WI38 (cell line): ENCODE results near the gene TEX44.

ENCODE experiments used
- H3K4me3 ChIP-seq: 2 replicates; pipeline ENCODE4 v1.5.1; 2011; ENCODE audit warnings: low read depth, mild to moderate bottlenecking, control low read depth, low read length
- TF ChIP-seq, protein P1 (sequence below): IDR thresholded peaks from 2 replicates; pipeline ENCODE4 v1.5.1; 2012; ENCODE audit warnings: low read depth, mild to moderate bottlenecking, control low read depth, low read length

The TEX44 gene

DNA sequence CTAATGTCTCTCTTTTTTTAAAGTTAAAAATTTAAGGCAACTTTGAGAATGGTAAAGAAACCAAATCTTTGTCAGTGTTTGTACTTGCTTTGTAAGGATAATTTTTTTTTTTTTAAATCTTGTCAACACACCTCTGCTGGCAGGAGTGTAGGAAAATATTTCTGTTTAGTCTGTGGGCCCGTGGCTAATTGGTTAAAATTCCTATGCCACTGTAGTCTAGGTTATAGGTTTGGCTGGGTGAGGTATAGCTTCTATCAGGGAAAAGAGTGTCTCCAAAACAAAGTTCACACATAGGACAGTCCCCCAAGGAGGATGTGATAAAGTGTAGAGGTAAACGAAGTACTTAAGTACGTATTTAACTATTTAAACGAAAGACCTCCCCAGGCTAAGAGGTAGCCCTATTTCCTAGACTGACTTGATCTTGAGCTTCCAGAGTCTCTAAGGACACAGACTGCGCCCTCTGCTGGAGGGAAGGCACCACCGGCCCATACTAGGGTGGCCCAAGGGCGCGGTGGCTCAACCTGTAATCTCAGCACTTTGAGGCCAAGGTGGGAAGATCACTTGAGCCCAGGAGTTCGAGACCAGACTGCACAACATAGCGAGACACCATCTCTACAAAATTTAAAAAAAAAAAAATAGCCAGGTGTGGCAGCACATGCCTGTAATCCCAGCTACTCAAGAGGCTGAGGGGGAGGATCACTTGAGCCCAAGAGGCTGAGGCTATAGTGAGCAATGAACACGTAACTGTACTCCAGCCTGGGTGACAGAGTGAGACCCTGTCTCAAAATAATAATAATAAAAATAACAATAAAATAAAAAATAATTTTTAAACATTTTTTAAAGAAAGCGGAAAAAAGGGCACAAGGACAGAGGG, 8.9 kb downstream of the TEX44 start:
- TF ChIP-seq, protein P1, sequence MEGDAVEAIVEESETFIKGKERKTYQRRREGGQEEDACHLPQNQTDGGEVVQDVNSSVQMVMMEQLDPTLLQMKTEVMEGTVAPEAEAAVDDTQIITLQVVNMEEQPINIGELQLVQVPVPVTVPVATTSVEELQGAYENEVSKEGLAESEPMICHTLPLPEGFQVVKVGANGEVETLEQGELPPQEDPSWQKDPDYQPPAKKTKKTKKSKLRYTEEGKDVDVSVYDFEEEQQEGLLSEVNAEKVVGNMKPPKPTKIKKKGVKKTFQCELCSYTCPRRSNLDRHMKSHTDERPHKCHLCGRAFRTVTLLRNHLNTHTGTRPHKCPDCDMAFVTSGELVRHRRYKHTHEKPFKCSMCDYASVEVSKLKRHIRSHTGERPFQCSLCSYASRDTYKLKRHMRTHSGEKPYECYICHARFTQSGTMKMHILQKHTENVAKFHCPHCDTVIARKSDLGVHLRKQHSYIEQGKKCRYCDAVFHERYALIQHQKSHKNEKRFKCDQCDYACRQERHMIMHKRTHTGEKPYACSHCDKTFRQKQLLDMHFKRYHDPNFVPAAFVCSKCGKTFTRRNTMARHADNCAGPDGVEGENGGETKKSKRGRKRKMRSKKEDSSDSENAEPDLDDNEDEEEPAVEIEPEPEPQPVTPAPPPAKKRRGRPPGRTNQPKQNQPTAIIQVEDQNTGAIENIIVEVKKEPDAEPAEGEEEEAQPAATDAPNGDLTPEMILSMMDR: peak; percentile 86
- no peak overlapping the region for H3K4me3 ChIP-seq

DNA sequence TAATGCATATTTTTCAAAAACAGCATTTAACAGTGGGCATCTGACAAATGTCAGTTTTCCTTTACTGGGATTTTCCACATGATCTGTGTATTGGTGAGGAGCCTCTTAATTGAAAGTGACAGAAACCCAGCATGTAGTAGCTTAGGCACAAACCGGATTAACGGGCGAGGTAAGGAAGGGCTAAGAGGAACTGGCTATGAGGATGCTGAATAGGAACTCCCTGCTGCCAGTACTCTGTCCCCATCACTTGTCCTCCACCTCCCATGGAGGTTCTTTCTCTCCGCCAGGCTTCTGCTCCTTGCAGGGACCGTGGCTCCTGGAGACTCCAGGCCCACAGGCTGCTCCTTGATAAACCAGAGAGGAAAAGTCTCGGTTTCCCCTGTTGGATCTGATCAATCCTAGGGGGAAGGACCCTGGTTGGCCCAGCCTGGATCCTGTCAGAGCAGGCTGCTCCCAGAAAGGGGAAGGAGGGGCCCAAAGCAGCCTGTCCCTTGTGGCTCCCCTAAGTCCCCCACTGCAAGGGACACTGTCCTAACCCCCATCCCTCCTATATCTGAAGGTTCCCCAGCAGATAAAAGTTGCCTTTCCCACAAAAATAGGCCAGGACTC, 10.3 kb downstream of the TEX44 start:
- TF ChIP-seq, protein P1: no peak
- H3K4me3 ChIP-seq: no peak overlapping the region

DNA sequence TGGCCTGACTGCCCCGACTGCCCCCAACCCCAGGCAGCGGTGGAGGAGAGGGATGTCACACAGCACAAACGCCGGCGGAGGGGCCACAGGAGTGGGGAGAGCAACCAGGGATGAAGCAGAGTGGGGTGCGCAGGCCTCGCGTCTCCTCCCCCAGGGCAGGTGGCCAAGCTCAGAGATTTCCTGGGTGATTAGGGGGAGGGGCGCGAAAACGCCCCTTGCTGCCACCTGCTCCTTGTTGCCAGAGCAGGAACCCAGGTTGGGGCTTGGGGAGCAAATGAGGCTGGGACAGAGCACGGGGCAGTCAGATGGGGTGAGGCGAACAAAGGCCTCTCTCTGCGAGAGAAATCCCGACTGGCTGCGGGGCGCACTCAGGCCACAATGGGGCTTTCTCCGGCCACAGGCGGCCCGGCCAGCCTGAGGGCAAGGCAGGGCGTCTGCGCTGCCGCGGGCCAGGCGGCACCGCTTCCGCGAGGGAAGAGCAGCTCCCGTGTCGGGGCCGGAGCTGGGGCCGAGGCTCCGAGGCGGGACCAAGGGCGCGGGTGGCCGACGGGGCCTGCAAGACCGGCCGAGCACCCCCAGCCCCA, 11.5 kb downstream of the TEX44 start:
- TF ChIP-seq, protein P1: no peak
- peak overlapping the region; percentile 55 for H3K4me3 ChIP-seq

DNA sequence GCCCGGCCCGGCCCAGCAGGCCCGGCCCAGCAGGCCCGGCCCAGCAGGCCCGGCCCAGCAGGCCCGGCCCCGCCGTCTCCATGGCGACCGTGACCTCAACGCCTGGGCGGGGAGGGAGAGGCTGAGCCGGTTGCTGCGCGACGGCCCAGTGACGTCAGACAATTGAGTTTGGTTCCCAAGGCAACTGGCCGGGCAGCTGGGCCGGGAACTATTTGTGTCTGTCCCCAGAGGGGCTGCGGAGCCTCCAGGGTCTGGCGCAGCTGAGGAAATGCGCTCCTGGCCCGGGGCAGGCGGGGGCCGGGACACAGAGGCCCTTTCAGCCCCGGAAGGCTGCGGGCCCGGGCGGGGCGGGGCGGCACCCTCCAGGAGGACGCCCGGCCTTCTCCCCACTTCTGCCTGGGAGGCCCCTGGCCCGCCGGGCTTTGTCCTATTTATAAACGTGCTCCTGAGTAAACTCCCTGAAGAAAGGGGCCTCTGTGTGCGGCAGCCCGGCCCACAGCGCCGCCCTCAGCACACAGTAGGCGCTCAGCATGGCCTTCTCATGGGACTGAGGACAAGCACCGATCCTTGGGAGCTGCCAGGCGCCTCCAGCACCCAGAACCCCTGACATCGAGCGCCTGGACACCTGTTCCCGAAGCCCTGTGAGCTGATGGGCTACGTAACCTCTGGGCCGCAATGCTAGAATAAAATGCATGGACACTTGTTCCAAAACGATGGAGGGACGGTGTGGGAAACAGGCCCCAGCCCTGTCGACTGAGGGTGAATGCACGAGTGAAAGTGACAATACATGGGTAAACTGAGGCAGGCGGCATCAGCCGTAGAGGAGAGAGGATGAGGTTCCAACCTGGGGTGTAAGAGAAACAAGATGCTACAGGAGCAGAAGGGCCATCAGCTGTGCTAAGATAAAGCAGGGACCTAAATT, 12.3 kb downstream of the TEX44 start:
- peak overlapping the region; percentile 55 for H3K4me3 ChIP-seq
- TF ChIP-seq, protein P1: no peak

DNA sequence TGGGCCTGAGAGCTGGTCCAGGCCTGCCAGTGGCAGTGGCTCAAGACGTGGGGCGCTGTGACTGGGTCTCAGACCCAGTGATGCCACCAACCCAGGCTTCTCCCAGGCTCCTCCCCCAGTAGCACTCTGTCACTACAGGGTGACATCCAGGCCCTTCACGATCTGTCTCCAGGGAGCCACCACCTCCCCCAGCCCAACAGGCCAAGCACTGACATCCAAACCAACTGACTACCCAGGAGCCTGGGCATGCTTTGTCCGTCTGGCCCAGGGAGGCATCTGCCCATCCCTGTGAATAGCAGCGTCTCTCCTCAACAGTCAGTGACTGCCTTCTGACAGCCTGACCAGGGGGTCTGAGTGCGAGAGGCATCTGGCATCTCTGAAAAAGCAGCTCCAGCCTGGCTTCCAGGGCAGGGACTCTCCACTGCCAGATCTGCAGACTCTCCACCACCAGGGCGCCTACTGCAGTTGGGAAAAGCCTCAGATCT, 13.0 kb downstream of the TEX44 start:
- TF ChIP-seq, protein P1: no peak

DNA sequence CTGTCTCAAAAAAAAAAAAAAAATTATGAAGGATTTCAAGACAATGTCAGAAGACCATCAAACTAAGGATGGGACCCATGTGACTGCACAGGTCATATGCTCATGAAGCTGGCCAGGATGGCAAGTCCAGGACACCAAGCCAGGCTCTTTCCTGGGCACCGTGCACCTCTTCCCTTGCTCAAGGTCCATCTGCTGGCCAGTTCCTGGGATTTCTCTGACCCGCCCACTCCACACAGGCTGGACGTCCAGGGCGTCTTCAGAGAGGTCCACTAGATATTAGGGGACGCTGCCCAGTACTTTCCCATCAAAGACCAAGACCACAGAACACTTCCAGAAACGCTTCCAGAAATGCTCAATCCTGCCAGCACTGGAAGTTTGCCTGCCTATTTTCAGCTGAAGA, 14.3 kb downstream of the TEX44 start:
- TF ChIP-seq, protein P1: no peak
- no peak overlapping the region for H3K4me3 ChIP-seq

More for the DNA sequence above, 13.0 kb downstream of the TEX44 start:
- H3K4me3 ChIP-seq: no peak overlapping the region
